GM12878 (cell line): ENCODE measurements around the gene SF1. TPM values are rescaled to one million over a fixed set of nuclear protein-coding genes. Genes with fewer than 3 reads are reported as not detected.

Experiments used
- ATAC-seq: fragments of 200-7000 bp; cut with Tn5 transposase; 3 replicates; pipeline ENCODE4 v1.9.1; 2020; ENCODE audit warnings: mild to moderate bottlenecking, moderate library complexity
- BruUV-seq: library from RNA; stranded (reverse); fragments of 400-500 nt; replicated peaks from 2 replicates; lab custom pipeline; 2021; lab: Mats Ljungman, UMichigan
- CTCF ChIA-PET: fragments of 300-600 bp; sonication (Branson Sonifier 250); formaldehyde crosslinking; extraction: SDS; loops from one replicate; lab custom pipeline; 2021; ENCODE audit warnings: inconsistent platforms; lab: Yijun Ruan, JAX
- POLR2A ChIA-PET: fragments of 350-600 bp; formaldehyde crosslinking; extraction: SDS; loops from one replicate; lab custom pipeline; 2021; ENCODE audit warnings: inconsistent platforms; lab: Charles Lee
- RAD21 ChIA-PET: fragments of 300-600 bp; sonication (Branson Sonifier 250); formaldehyde crosslinking; loops from one replicate; lab custom pipeline; 2023; ENCODE audit warnings: antibody characterized with exemption; ENCODE audit not compliant: unreplicated experiment; lab: Charles Lee
- SMC1A ChIA-PET: fragments of 300-600 bp; sonication (Branson Sonifier 250); formaldehyde crosslinking; loops from one replicate; lab custom pipeline; 2023; ENCODE audit not compliant: unreplicated experiment, uncharacterized antibody; lab: Charles Lee
- DNase-seq: peaks from one replicate; pipeline ENCODE4 v3.0.0-alpha.2; 2011; ENCODE audit warnings: low read depth, low spot score
- FAIRE-seq: peaks from 3 replicates; lab custom pipeline; 2011; peaks lifted over from hg19 to GRCh38; lab: Jason Lieb, UNC
- H2AFZ ChIP-seq: 2 replicates; pipeline ENCODE4 v1.6.0; 2011; ENCODE audit warnings: low read depth, low read length, control low read depth; ENCODE audit not compliant: control insufficient read depth
- H3K27ac ChIP-seq: 2 replicates; pipeline ENCODE4 v1.5.1; 2011; ENCODE audit warnings: control low read depth; ENCODE audit not compliant: control insufficient read depth, insufficient read depth
- H3K27me3 ChIP-seq, 2 experiments: replicated peaks in 1 of 2; 2 replicates each; pipeline versions ENCODE4 v1.6.0 to v1.6.1; 2011; ENCODE audit warnings: low read length in 1 of 2; ENCODE audit not compliant: control insufficient read depth in 2 of 2, insufficient read depth in 2 of 2
- H3K36me3 ChIP-seq, 2 experiments: 2 replicates each; pipeline ENCODE4 v1.5.1; 2011; ENCODE audit warnings: low read length in 1 of 2; ENCODE audit not compliant: control insufficient read depth in 2 of 2, insufficient read depth in 2 of 2
- H3K4me1 ChIP-seq: 2 replicates; pipeline ENCODE4 v1.6.1; 2011; ENCODE audit warnings: mild to moderate bottlenecking, low read length, moderate library complexity, mixed read lengths; ENCODE audit not compliant: control insufficient read depth, insufficient read depth
- H3K4me2 ChIP-seq: 2 replicates; pipeline ENCODE4 v1.6.0; 2011; ENCODE audit warnings: control low read depth; ENCODE audit not compliant: control insufficient read depth, insufficient read depth
- H3K4me3 ChIP-seq: fragments of 200-600 bp; sonication (generic); 2 replicates; pipeline ENCODE4 v1.5.1; 2016
- H3K79me2 ChIP-seq: 2 replicates; pipeline ENCODE4 v1.6.0; 2011; ENCODE audit warnings: low read length; ENCODE audit not compliant: control insufficient read depth, insufficient read depth
- H3K9ac ChIP-seq: 2 replicates; pipeline ENCODE4 v1.8.0; 2011; ENCODE audit warnings: low read length, control low read depth, mixed read lengths; ENCODE audit not compliant: control insufficient read depth, insufficient read depth
- H3K9me3 ChIP-seq: replicated peaks from 3 replicates; pipeline ENCODE4 v1.5.1; 2011; ENCODE audit warnings: mild to moderate bottlenecking, low read length; ENCODE audit not compliant: control insufficient read depth, insufficient read depth
- H4K20me1 ChIP-seq: 2 replicates; pipeline ENCODE4 v1.6.0; 2011; ENCODE audit not compliant: control insufficient read depth, insufficient read depth
- HDAC2 ChIP-seq: fragments of 200-600 bp; sonication (generic); IDR thresholded peaks from 2 replicates; pipeline ENCODE4 v1.6.1; 2017
- WGBS: methylation state at CpG from one replicate; pipeline ENCODE4 v1.1.6; 2016; ENCODE audit warnings: low lambda C conversion rate; ENCODE audit not compliant: insufficient replicate concordance, insufficient coverage; ENCODE audit errors: missing lambda C conversion rate; 5-methylcytosine and 5-hydroxymethylcytosine counted together
- in situ Hi-C: fragments of 300-500 bp; cut with MboI; formaldehyde crosslinking; loops from 9 replicates; pipeline ENCODE4 v1.14.3; 2018; ENCODE audit warnings: mixed read lengths
- intact Hi-C: fragments of 100-400 bp; cut with micrococcal nuclease; formaldehyde crosslinking; loops from one replicate; pipeline ENCODE4 v1.14.2; 2022; ENCODE audit not compliant: unreplicated experiment
- polyA plus RNA-seq, 11 experiments: library from polyadenylated mRNA; depleted of rRNA in 4 of 11; unstranded in 6 of 11; stranded (reverse) in 5 of 11; fragments of >200 nt; fragmentation: Nextera tagmentation in 4 of 11; fragmentation: Illumina TruSeq in 1 of 11; extraction: Ambion mirVana in 4 of 11; extraction: Trizol in 1 of 11; gene quantifications; 1 replicate in 1 of 11; 2 replicates in 10 of 11; pipeline versions ENCODE4 v1.2.1 to v1.2.3, GENCODE V29; 2011 to 2016; ENCODE audit warnings: inconsistent platforms in 2 of 11, missing spikeins in 2 of 11, low read depth in 1 of 11
- total RNA-seq, 4 experiments: library from RNA; depleted of rRNA in 3 of 4; stranded (reverse); fragments of >200 nt in 3 of 4; fragmentation: Illumina TruSeq in 1 of 4; extraction: Trizol in 1 of 4; gene quantifications; 2 replicates each; pipeline versions ENCODE4 v1.2.1 to v1.2.3, GENCODE V29; 2013 to 2021
- TF ChIP-seq, protein P1 (sequence below): fragments of 450-650 bp; IDR thresholded peaks from 2 replicates; pipeline ENCODE4 v1.6.1; 2016; ENCODE audit warnings: mild to moderate bottlenecking

SF1 gene
- total and polyA plus RNA-seq, 10 of the 15 experiments (the other 5 are each of a cell fraction or from before 2014, with no cell fraction given), result 13.6 to 337 (median 103) TPM

DNA sequence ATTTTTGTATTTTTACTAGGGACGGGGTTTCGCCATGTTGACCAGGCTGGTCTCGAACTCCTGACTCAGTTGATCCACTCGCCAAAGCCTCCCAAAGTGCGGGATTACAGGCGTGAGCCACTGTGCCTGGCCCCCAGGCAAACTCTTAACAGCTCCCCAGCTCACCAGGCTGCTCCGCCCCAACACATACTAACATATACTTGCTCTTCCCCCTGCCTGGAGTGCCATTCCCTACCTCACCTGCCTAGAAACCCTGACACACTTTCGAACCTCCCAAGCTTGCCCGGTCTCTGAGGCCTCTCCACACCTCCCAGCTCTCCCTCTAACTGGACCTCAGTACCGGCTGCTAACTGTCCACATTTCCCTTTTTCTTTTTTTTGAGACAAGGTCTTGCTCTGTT lies 16.2 kb upstream of the SF1 start (continued):
- TF ChIP-seq, protein P1, sequence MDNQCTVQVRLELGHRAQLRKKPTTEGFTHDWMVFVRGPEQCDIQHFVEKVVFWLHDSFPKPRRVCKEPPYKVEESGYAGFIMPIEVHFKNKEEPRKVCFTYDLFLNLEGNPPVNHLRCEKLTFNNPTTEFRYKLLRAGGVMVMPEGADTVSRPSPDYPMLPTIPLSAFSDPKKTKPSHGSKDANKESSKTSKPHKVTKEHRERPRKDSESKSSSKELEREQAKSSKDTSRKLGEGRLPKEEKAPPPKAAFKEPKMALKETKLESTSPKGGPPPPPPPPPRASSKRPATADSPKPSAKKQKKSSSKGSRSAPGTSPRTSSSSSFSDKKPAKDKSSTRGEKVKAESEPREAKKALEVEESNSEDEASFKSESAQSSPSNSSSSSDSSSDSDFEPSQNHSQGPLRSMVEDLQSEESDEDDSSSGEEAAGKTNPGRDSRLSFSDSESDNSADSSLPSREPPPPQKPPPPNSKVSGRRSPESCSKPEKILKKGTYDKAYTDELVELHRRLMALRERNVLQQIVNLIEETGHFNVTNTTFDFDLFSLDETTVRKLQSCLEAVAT, result no peak

DNA sequence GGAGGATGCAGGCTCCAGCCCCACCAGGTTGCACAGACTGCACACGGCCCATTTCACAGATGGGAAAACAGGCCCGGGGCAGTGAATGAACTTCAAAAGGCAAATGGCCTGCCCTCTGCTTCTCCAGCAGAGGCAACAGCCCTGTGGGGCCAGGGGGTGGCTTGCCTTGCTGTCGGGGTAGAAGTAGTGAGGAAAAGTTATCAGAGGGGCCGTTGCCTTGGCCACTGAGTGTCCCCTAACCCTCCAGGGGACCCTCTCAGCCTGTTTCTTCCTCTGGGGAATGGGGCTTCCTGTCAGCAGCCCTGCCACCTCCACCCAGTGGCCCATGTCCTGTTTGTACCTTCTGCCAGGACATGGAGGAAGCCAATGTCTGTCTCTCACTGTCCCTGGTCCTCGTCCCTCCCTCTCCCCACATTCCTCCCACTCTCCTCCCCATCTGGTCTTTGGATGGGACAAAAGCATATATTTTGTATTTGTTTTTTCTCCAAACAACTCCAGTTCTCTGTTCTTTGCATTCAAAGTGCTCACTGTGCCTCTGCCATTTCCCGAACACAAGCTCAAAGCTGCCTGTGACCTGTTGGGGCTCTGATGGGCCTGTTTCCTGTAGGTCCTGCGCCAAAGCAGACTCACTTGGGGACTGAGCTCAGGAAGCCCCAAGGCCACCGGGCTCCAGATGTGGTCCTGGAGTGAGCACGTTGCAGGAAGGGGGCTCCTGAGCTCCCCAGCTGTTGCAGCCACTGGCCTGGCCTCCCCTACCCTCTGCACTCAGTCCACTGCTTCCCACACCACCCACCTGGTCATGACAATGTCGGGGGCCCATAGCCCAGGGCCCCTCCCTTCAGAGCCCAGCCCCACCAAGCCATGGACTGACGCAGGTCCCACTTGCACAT lies 15.2 kb upstream of the SF1 start:
- Histone ChIP-seq H3K4me3 (no peak overlapping the region), H3K36me3 (peaks cover 5 to 20% of the 10 kb centered on the region in 2 experiments; a peak in 3 of 4 replicates), H3K27ac (no peak overlapping the region), H4K20me1 (no peaks in the 10 kb centered on the region), H2AFZ (no peak overlapping the region), H3K9me3 (no peaks in the 10 kb centered on the region), H3K4me2 (no peak overlapping the region), H3K27me3 (no peaks in the 10 kb centered on the region), H3K79me2 (no peaks in the 10 kb centered on the region), H3K4me1 (no peaks in the 10 kb centered on the region), H3K9ac (no peak overlapping the region)
- RAD21 ChIA-PET, result no interaction called here
- FAIRE-seq, result no peak
- in situ Hi-C loops (no loop called here), intact Hi-C loops (no loop called here)
- POLR2A ChIA-PET, result no interaction called here
- no peak for TF ChIP-seq HDAC2
- 74% methylated on average over 11 of the region's 11 CpGs for WGBS
- SMC1A ChIA-PET, result interaction anchor here (0.9 to 1.1 kb wide), 2 partner anchors 8 to 55 kb away, joined by 3 to 4 read pairs; no protein-coding TSS in a partner anchor
- no peak for ATAC-seq
- CTCF ChIA-PET, result interaction anchor here (0.8 to 1.1 kb wide), 2 partner anchors 9 to 11 kb away, joined by 3 to 5 read pairs; no protein-coding TSS in a partner anchor
- no peak for DNase-seq
- BruUV-seq, result no TSS peak
